ENCODE results near the gene PPM1F. TPM values are rescaled to one million over a fixed set of nuclear protein-coding genes. Genes with fewer than 3 reads are reported as not detected.

PPM1F gene
- total and polyA plus RNA-seq, 2 experiments from 2014 or later = 15.1 to 41.6 TPM

DNA sequence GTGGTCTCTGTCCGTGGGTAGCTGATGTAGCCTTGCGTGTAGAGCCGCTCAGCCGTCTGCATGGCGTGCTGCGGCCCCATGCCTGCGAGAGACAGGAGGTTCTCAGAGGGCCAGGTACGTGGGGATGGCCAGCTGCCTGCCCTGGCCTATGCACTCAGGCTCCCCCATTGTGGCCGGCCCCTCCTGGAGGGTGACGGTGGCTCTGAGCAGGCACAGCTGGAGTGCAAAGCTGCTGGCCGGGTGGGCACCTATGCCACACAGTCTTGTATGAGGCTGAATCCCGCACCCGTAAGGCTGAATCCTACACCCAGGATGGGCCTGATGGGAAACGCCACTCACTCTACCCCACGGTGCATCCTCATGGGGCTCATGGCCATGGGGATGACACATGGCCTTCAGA, 11.6 kb upstream of the PPM1F start:
- H3K9me3 ChIP-seq (ENCODE audit: low read depth) = no peaks in the 10 kb centered on the region
- H3K9me2 ChIP-seq (ENCODE audit: insufficient read depth) = no peaks in the 10 kb centered on the region
- no peak overlapping the region for H3K9ac ChIP-seq
- in situ Hi-C loops (cut with MboI) = no loop called here
- H3K27ac ChIP-seq = no peak overlapping the region
- no peaks in the 10 kb centered on the region for H3K79me2 ChIP-seq (ENCODE audit: insufficient read depth)
- DNase-seq = no peak
- H3K4me1 ChIP-seq (ENCODE audit: insufficient read depth) = no peaks in the 10 kb centered on the region
- no peaks in the 10 kb centered on the region for H4K20me1 ChIP-seq (ENCODE audit: insufficient read depth)
- H3F3A ChIP-seq (ENCODE audit: insufficient read depth) = no peaks in the 10 kb centered on the region
- no peak overlapping the region for H3K4me3 ChIP-seq
- no peaks in the 10 kb centered on the region for H3K27me3 ChIP-seq (replicated peaks; ENCODE audit: insufficient read depth)
- peaks cover 6% of the 10 kb centered on the region; the same call in 1 of the 2 replicates for H3K36me3 ChIP-seq (ENCODE audit: low read depth)
- H2AFZ ChIP-seq = no peak overlapping the region
- 95 to 96% methylated on average over 13 to 15 of the region's 15 CpGs for WGBS, 2 experiments (ENCODE audit: low coverage in 1 of 2, low lambda C conversion rate in 2 of 2, missing lambda C conversion rate in 2 of 2)
- TF ChIP-seq EZH2phosphoT487 (IDR thresholded peaks at IDR 0.05; ENCODE audit: insufficient read depth, low read depth) = no peak
- no peak for TF ChIP-seq EZH2 (IDR thresholded peaks at IDR 0.05; ENCODE audit: insufficient read depth, poor library complexity, severe bottlenecking)
- no peak overlapping the region for H3K4me2 ChIP-seq (ENCODE audit: unreplicated experiment)

DNA sequence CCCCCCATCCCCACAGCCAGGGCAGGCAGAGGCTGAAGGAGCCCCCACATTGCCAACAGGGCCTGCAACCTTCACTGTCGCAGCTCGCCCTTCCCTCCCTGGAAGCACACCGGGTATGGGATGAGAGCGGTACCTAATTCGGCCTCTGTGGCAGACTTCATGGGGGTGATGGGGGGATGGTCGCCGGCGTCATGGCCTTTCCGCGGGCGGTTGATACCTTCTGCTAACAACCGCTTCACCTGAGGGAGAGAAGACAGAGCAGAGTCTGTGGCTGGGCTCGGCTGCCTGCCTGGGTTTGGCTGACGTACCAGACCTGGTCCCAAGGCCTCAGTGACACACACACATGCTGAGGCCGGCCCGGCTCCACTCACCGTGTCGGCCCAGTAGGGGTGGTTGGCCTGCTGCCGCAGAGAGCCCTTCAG, 11.2 kb upstream of the PPM1F start:
- Histone ChIP-seq H3F3A (ENCODE audit: insufficient read depth) (no peaks in the 10 kb centered on the region), H3K27ac (no peak overlapping the region), H3K9me3 (ENCODE audit: low read depth) (no peaks in the 10 kb centered on the region), H2AFZ (no peak overlapping the region), H3K9ac (no peak overlapping the region), H4K20me1 (ENCODE audit: insufficient read depth) (no peaks in the 10 kb centered on the region), H3K4me3 (no peak overlapping the region), H3K4me2 (ENCODE audit: unreplicated experiment) (no peak overlapping the region), H3K79me2 (ENCODE audit: insufficient read depth) (no peaks in the 10 kb centered on the region), H3K36me3 (ENCODE audit: low read depth) (peaks cover 6% of the 10 kb centered on the region; the same call in 1 of the 2 replicates), H3K27me3 (replicated peaks; ENCODE audit: insufficient read depth) (no peaks in the 10 kb centered on the region), H3K4me1 (ENCODE audit: insufficient read depth) (no peaks in the 10 kb centered on the region), H3K9me2 (ENCODE audit: insufficient read depth) (no peaks in the 10 kb centered on the region)
- no peak for DNase-seq
- 94% methylated on average over 19 of the region's 19 CpGs for WGBS, 2 experiments (ENCODE audit: low coverage in 1 of 2, low lambda C conversion rate in 2 of 2, missing lambda C conversion rate in 2 of 2)
- TF ChIP-seq EZH2 (IDR thresholded peaks at IDR 0.05; ENCODE audit: insufficient read depth, poor library complexity, severe bottlenecking) (no peak), EZH2phosphoT487 (IDR thresholded peaks at IDR 0.05; ENCODE audit: insufficient read depth, low read depth) (no peak)
- in situ Hi-C loops (cut with MboI) = no loop called here

DNA sequence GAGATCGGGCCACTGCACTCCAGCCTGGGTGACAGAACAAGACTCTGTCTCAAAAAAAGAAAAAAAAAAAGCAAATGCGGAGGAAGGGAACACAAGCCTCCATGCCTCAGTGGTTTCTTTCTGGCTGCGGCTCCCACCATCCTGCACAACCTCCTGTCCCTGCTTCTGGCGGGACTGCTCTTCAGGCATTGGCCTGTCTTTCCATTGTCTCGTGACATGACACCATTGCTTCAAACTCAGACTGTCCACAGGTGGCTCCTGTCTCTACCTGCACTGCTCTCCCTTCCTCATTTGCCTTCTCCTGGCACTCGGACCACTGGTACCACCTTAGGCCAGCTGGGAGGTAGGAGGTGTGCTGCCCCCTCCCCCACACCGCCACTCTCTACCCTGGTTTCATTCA, 10.6 kb upstream of the PPM1F start:
- WGBS, 2 experiments (ENCODE audit: low coverage in 1 of 2, low lambda C conversion rate in 2 of 2, missing lambda C conversion rate in 2 of 2) = 98 to 99% methylated on average over 6 to 7 of the region's 7 CpGs
- Histone ChIP-seq H3K27ac (no peak overlapping the region), H4K20me1 (ENCODE audit: insufficient read depth) (no peaks in the 10 kb centered on the region), H3K27me3 (replicated peaks; ENCODE audit: insufficient read depth) (no peaks in the 10 kb centered on the region), H2AFZ (no peak overlapping the region), H3K36me3 (ENCODE audit: low read depth) (peaks cover 1% of the 10 kb centered on the region; the same call in 1 of the 2 replicates), H3K4me1 (ENCODE audit: insufficient read depth) (no peaks in the 10 kb centered on the region), H3K4me2 (ENCODE audit: unreplicated experiment) (no peak overlapping the region), H3K9ac (no peak overlapping the region), H3F3A (ENCODE audit: insufficient read depth) (no peaks in the 10 kb centered on the region), H3K9me2 (ENCODE audit: insufficient read depth) (no peaks in the 10 kb centered on the region), H3K4me3 (no peak overlapping the region), H3K79me2 (ENCODE audit: insufficient read depth) (no peaks in the 10 kb centered on the region), H3K9me3 (ENCODE audit: low read depth) (no peaks in the 10 kb centered on the region)
- DNase-seq = no peak
- TF ChIP-seq EZH2phosphoT487 (IDR thresholded peaks at IDR 0.05; ENCODE audit: insufficient read depth, low read depth) (no peak), EZH2 (IDR thresholded peaks at IDR 0.05; ENCODE audit: insufficient read depth, poor library complexity, severe bottlenecking) (no peak)
- in situ Hi-C loops (cut with MboI) = no loop called here

DNA sequence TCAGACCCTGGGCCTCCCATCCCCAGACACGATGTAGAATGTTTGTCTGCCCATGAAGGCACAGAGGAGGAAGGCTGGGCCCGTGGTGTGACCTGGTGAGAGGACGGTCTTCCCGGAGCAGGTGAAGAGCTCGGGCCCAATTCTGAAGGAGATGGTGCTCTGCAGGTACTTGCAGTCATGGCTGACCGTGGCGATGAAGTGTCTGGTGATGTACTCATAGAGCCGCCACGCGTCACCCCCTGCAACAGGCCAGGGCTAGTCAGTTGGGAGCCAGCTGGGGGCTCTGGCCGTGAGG, 10.0 kb upstream of the PPM1F start:
- no peaks in the 10 kb centered on the region for H3K79me2 ChIP-seq (ENCODE audit: insufficient read depth)
- no peak overlapping the region for H3K4me3 ChIP-seq
- H3F3A ChIP-seq (ENCODE audit: insufficient read depth) = no peaks in the 10 kb centered on the region
- no peaks in the 10 kb centered on the region for H3K4me1 ChIP-seq (ENCODE audit: insufficient read depth)
- H3K9me2 ChIP-seq (ENCODE audit: insufficient read depth) = no peaks in the 10 kb centered on the region
- no peaks in the 10 kb centered on the region for H4K20me1 ChIP-seq (ENCODE audit: insufficient read depth)
- no peaks in the 10 kb centered on the region for H3K27me3 ChIP-seq (replicated peaks; ENCODE audit: insufficient read depth)
- in situ Hi-C loops (cut with MboI) = no loop called here
- 95 to 98% methylated on average over 11 of the region's 11 CpGs for WGBS, 2 experiments (ENCODE audit: low coverage in 1 of 2, low lambda C conversion rate in 2 of 2, missing lambda C conversion rate in 2 of 2)
- H3K27ac ChIP-seq = no peak overlapping the region
- no peak for TF ChIP-seq EZH2 (IDR thresholded peaks at IDR 0.05; ENCODE audit: insufficient read depth, poor library complexity, severe bottlenecking)
- no peak for TF ChIP-seq EZH2phosphoT487 (IDR thresholded peaks at IDR 0.05; ENCODE audit: insufficient read depth, low read depth)
- no peak overlapping the region for H3K4me2 ChIP-seq (ENCODE audit: unreplicated experiment)
- no peak for DNase-seq
- H3K9me3 ChIP-seq (ENCODE audit: low read depth) = no peaks in the 10 kb centered on the region
- H3K36me3 ChIP-seq (ENCODE audit: low read depth) = no peaks in the 10 kb centered on the region; the same call in 1 of the 2 replicates
- H3K9ac ChIP-seq = no peak overlapping the region
- no peak overlapping the region for H2AFZ ChIP-seq
